Liver (tissue), 3 donors: Measurements from ENCODE around the gene CTDSP2.
"Not testable (repeated sequence)": the region's sequence is repeated elsewhere in the genome, so short reads cannot be mapped to it uniquely, and the experiment has no call there.

Source experiments
- EGR1 ChIP-seq, 2 donors: IDR thresholded peaks; 2 replicates each; pipeline ENCODE4 v1.6.1; 2016 to 2018; ENCODE audit warnings: antibody characterized with exemption in 2 of 2, low read depth in 2 of 2
- TAF1 ChIP-seq: conservative IDR thresholded peaks from 2 replicates; pipeline ENCODE4 v1.6.1; 2016; ENCODE audit warnings: antibody characterized with exemption, mild to moderate bottlenecking
- TF ChIP-seq, protein P1 (sequence below): fragments of 150-350 bp; IDR thresholded peaks from 2 replicates; pipeline ENCODE4 v1.5.1; 2017; ENCODE audit warnings: improper control_type of control experiment, low read depth, low read length; ENCODE audit not compliant: missing input control
- TF ChIP-seq, protein P2 (sequence below): IDR thresholded peaks from 2 replicates; pipeline ENCODE4 v1.6.1; 2016; ENCODE audit warnings: antibody characterized with exemption, mild to moderate bottlenecking
- donor health status: healthy.
- donor health status: healthy.

DNA sequence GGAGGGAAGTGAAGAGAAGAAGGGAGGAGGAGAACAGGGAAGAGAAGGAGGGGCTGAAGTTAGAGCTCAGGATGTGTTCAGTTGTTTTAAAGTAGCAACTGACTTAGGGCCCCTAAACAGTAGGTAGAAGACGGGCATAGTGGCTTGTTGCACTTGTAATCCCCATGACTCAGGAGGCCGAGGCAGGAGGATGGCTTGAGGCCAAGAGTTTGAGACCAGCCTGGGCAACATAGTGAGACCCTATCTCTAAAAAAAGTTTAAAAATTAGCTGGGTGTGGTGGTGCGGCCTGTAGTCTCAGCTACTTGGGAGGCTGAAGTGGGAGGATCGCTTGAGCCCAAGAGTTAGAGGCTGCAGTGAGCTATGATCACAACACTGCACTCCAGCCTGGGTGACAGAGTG lies 40.4 kb upstream of the CTDSP2 start:
- TF ChIP-seq, protein P1, sequence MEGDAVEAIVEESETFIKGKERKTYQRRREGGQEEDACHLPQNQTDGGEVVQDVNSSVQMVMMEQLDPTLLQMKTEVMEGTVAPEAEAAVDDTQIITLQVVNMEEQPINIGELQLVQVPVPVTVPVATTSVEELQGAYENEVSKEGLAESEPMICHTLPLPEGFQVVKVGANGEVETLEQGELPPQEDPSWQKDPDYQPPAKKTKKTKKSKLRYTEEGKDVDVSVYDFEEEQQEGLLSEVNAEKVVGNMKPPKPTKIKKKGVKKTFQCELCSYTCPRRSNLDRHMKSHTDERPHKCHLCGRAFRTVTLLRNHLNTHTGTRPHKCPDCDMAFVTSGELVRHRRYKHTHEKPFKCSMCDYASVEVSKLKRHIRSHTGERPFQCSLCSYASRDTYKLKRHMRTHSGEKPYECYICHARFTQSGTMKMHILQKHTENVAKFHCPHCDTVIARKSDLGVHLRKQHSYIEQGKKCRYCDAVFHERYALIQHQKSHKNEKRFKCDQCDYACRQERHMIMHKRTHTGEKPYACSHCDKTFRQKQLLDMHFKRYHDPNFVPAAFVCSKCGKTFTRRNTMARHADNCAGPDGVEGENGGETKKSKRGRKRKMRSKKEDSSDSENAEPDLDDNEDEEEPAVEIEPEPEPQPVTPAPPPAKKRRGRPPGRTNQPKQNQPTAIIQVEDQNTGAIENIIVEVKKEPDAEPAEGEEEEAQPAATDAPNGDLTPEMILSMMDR, result not testable (repeated sequence)
- TF ChIP-seq, protein P2, sequence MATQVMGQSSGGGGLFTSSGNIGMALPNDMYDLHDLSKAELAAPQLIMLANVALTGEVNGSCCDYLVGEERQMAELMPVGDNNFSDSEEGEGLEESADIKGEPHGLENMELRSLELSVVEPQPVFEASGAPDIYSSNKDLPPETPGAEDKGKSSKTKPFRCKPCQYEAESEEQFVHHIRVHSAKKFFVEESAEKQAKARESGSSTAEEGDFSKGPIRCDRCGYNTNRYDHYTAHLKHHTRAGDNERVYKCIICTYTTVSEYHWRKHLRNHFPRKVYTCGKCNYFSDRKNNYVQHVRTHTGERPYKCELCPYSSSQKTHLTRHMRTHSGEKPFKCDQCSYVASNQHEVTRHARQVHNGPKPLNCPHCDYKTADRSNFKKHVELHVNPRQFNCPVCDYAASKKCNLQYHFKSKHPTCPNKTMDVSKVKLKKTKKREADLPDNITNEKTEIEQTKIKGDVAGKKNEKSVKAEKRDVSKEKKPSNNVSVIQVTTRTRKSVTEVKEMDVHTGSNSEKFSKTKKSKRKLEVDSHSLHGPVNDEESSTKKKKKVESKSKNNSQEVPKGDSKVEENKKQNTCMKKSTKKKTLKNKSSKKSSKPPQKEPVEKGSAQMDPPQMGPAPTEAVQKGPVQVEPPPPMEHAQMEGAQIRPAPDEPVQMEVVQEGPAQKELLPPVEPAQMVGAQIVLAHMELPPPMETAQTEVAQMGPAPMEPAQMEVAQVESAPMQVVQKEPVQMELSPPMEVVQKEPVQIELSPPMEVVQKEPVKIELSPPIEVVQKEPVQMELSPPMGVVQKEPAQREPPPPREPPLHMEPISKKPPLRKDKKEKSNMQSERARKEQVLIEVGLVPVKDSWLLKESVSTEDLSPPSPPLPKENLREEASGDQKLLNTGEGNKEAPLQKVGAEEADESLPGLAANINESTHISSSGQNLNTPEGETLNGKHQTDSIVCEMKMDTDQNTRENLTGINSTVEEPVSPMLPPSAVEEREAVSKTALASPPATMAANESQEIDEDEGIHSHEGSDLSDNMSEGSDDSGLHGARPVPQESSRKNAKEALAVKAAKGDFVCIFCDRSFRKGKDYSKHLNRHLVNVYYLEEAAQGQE, result not testable (repeated sequence)
- TF ChIP-seq EGR1 (IDR thresholded peaks at IDR 0.05; ENCODE audit: low read depth in 2 of 2); TAF1: not testable (repeated sequence)
